Activated T-helper 1 cell treated with anti-CD3 and anti-CD28 coated beads, Interleukin-12 subunit alpha, Interleukin-12 subunit beta, Interleukin-2, Interleukin-4 antibody, amounts not matched to agents 30 ng/mL and 10 ng/mL and 1 ng/mL, durations not matched to agents 14 hours and 24 hours and 36 hours (primary cell): Measurements from ENCODE around the gene CCDC122. TPM values are rescaled to one million over a fixed set of nuclear protein-coding genes. Genes with fewer than 3 reads are reported as not detected.
"Not testable (repeated sequence)": the region's sequence is repeated elsewhere in the genome, so short reads cannot be mapped to it uniquely, and the experiment has no call there.

Source experiments
- DNase-seq: peaks from one replicate; pipeline ENCODE4 v3.0.0; 2021; ENCODE audit warnings: low spot score
- H3K27ac Mint-ChIP-seq: one replicate; pipeline ENCODE4 v1.8.0; 2021; ENCODE audit warnings: mild to moderate bottlenecking, mixed read lengths
- H3K27me3 Mint-ChIP-seq: one replicate; pipeline ENCODE4 v1.8.0; 2022; ENCODE audit warnings: mild to moderate bottlenecking, moderate library complexity, mixed read lengths; ENCODE audit not compliant: insufficient read depth
- H3K36me3 Mint-ChIP-seq: one replicate; pipeline ENCODE4 v1.8.0; 2021; ENCODE audit warnings: low read depth, mixed read lengths
- H3K4me1 Mint-ChIP-seq: one replicate; pipeline ENCODE4 v1.8.0; 2021; ENCODE audit warnings: low read depth, mixed read lengths
- H3K4me3 Mint-ChIP-seq: one replicate; pipeline ENCODE4 v1.8.0; 2021; ENCODE audit warnings: mild to moderate bottlenecking, moderate library complexity, mixed read lengths
- H3K9me3 Mint-ChIP-seq: one replicate; pipeline ENCODE4 v1.8.0; 2021; ENCODE audit warnings: mixed read lengths
- intact Hi-C: fragments of 100-400 bp; cut with micrococcal nuclease; formaldehyde crosslinking; loops from one replicate; pipeline ENCODE4 v1.15.1; 2024
- total RNA-seq: library from RNA; stranded (reverse); gene quantifications from 2 replicates; pipeline ENCODE4 v1.2.3, GENCODE V29; 2022

Gene CCDC122
- total RNA-seq, 1 donor from 2014 or later, result 1.5 TPM

- no peaks in the 10 kb centered on the region for H3K4me1 Mint-ChIP-seq
- no peak for DNase-seq
- intact Hi-C loops, result no loop called here
- H3K27me3 Mint-ChIP-seq, result no peaks in the 10 kb centered on the region
- no peak overlapping the region for H3K27ac Mint-ChIP-seq
- H3K36me3 Mint-ChIP-seq, result no peaks in the 10 kb centered on the region
- no peaks in the 10 kb centered on the region for H3K9me3 Mint-ChIP-seq
- no peak overlapping the region for H3K4me3 Mint-ChIP-seq
Measured at GRCh38 chr13:43864921-43865320, 14.6 kb downstream of the CCDC122 start.

GRCh38 chr13:43861863-43862262 is 17.7 kb downstream of the CCDC122 start:
- H3K9me3 Mint-ChIP-seq, result no peaks in the 10 kb centered on the region
- no peaks in the 10 kb centered on the region for H3K36me3 Mint-ChIP-seq
- H3K27me3 Mint-ChIP-seq, result peaks cover 3% of the 10 kb centered on the region
- intact Hi-C loops, result no loop called here
- H3K4me3 Mint-ChIP-seq, result no peak overlapping the region
- H3K27ac Mint-ChIP-seq, result no peak overlapping the region
- H3K4me1 Mint-ChIP-seq, result no peaks in the 10 kb centered on the region
- DNase-seq, result no peak

GRCh38 chr13:43852923-43853404 is 26.6 kb downstream of the CCDC122 start:
- Mint-ChIP-seq H3K27ac (no peak overlapping the region), H3K9me3 (peaks cover 44% of the 10 kb centered on the region), H3K4me3 (no peak overlapping the region), H3K36me3 (no peaks in the 10 kb centered on the region), H3K27me3 (peaks cover 5% of the 10 kb centered on the region), H3K4me1 (no peaks in the 10 kb centered on the region)
- intact Hi-C loops, result no loop called here
- no peak for DNase-seq

GRCh38 chr13:43850873-43851272 is 28.7 kb downstream of the CCDC122 start:
- DNase-seq, result no peak
- Mint-ChIP-seq H3K4me1 (no peaks in the 10 kb centered on the region), H3K9me3 (peaks cover 44% of the 10 kb centered on the region), H3K27me3 (peaks cover 5% of the 10 kb centered on the region), H3K27ac (no peak overlapping the region), H3K36me3 (no peaks in the 10 kb centered on the region), H3K4me3 (no peak overlapping the region)
- intact Hi-C loops, result no loop called here

- Mint-ChIP-seq H3K27ac (no peak overlapping the region), H3K4me1 (no peaks in the 10 kb centered on the region), H3K4me3 (no peak overlapping the region), H3K9me3 (peaks cover 33% of the 10 kb centered on the region), H3K27me3 (peaks cover 16% of the 10 kb centered on the region), H3K36me3 (no peaks in the 10 kb centered on the region)
- no peak for DNase-seq
- intact Hi-C loops, result no loop called here
Measured at GRCh38 chr13:43848001-43848649, 31.4 kb downstream of the CCDC122 start.

GRCh38 chr13:43846496-43847158 is 32.9 kb downstream of the CCDC122 start:
- intact Hi-C loops, result no loop called here
- Mint-ChIP-seq H3K4me3 (no peak overlapping the region), H3K4me1 (no peaks in the 10 kb centered on the region), H3K27ac (no peak overlapping the region), H3K36me3 (no peaks in the 10 kb centered on the region), H3K27me3 (peaks cover 14% of the 10 kb centered on the region), H3K9me3 (peaks cover 18% of the 10 kb centered on the region)
- no peak for DNase-seq

GRCh38 chr13:43838909-43839308 is 40.6 kb downstream of the CCDC122 start:
- Mint-ChIP-seq H3K9me3 (no peaks in the 10 kb centered on the region), H3K27ac (no peak overlapping the region), H3K27me3 (peaks cover 5% of the 10 kb centered on the region), H3K4me3 (no peak overlapping the region), H3K36me3 (no peaks in the 10 kb centered on the region), H3K4me1 (no peaks in the 10 kb centered on the region)
- DNase-seq, result no peak
- intact Hi-C loops, result no loop called here

- Mint-ChIP-seq H3K27me3 (peaks cover 4% of the 10 kb centered on the region), H3K36me3 (no peaks in the 10 kb centered on the region), H3K9me3 (no peaks in the 10 kb centered on the region), H3K4me3 (no peak overlapping the region), H3K27ac (no peak overlapping the region), H3K4me1 (no peaks in the 10 kb centered on the region)
- no peak for DNase-seq
- intact Hi-C loops, result no loop called here
Measured at GRCh38 chr13:43835701-43836100, 43.8 kb downstream of the CCDC122 start.

- H3K4me3 Mint-ChIP-seq, result no peak overlapping the region
- no peak overlapping the region for H3K27ac Mint-ChIP-seq
- H3K9me3 Mint-ChIP-seq, result no peaks in the 10 kb centered on the region
- no peaks in the 10 kb centered on the region for H3K4me1 Mint-ChIP-seq
- H3K36me3 Mint-ChIP-seq, result no peaks in the 10 kb centered on the region
- intact Hi-C loops, result no loop called here
- H3K27me3 Mint-ChIP-seq, result peaks cover 7% of the 10 kb centered on the region
- no peak for DNase-seq
Measured at GRCh38 chr13:43831088-43831487, 48.5 kb downstream of the CCDC122 start.

- Mint-ChIP-seq H3K27me3 (peaks cover 7% of the 10 kb centered on the region), H3K27ac (no peak overlapping the region), H3K4me1 (no peaks in the 10 kb centered on the region), H3K9me3 (no peaks in the 10 kb centered on the region), H3K4me3 (no peak overlapping the region), H3K36me3 (no peaks in the 10 kb centered on the region)
- no peak for DNase-seq
- intact Hi-C loops, result no loop called here
Measured at GRCh38 chr13:43830497-43830881, 49.1 kb downstream of the CCDC122 start.

- H3K9me3 Mint-ChIP-seq, H3K27ac Mint-ChIP-seq, intact Hi-C loops, DNase-seq, H3K4me3 Mint-ChIP-seq, H3K4me1 Mint-ChIP-seq, H3K36me3 Mint-ChIP-seq, H3K27me3 Mint-ChIP-seq: not testable (repeated sequence)
Measured at GRCh38 chr13:43824656-43825055, 54.9 kb downstream of the CCDC122 start.

- Mint-ChIP-seq H3K4me3 (no peak overlapping the region), H3K36me3 (no peaks in the 10 kb centered on the region), H3K27ac (no peak overlapping the region), H3K27me3 (peaks cover 12% of the 10 kb centered on the region), H3K4me1 (no peaks in the 10 kb centered on the region), H3K9me3 (no peaks in the 10 kb centered on the region)
- no peak for DNase-seq
- intact Hi-C loops, result no loop called here
Measured at GRCh38 chr13:43822969-43823368, 56.6 kb downstream of the CCDC122 start.

GRCh38 chr13:43816401-43816889 is 63.1 kb downstream of the CCDC122 start:
- intact Hi-C loops, result no loop called here
- no peaks in the 10 kb centered on the region for H3K9me3 Mint-ChIP-seq
- H3K4me1 Mint-ChIP-seq, result no peaks in the 10 kb centered on the region
- no peak for DNase-seq
- H3K36me3 Mint-ChIP-seq, result no peaks in the 10 kb centered on the region
- peaks cover 10% of the 10 kb centered on the region for H3K27me3 Mint-ChIP-seq
- no peak overlapping the region for H3K4me3 Mint-ChIP-seq
- H3K27ac Mint-ChIP-seq, result no peak overlapping the region
